Measurements from ENCODE around the gene STRBP.
"Not testable (repeated sequence)": the region's sequence is repeated elsewhere in the genome, so short reads cannot be mapped to it uniquely, and the experiment has no call there.

The STRBP gene

DNA sequence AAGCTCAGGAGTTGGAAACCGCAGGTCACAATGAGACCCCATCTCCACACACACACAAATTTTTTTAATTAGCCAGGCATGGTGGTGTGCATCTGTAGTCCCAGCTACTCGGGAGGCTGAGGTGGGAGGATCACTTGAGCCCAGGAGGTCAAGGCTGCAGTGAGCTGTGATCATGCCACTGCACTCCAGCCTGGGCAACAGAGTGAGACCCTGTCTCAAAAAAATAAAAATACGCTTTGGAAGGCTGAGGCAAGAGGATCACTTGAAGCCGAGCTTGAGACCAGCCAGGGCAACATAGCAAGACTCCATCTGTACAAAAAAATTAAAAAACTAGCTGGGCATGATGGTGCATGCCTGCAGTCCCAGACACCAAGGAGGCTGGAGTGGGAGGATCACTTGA, 19.2 kb downstream of the STRBP start:
- not testable (repeated sequence) for DNase-seq (ENCODE audit: low read depth)

DNA sequence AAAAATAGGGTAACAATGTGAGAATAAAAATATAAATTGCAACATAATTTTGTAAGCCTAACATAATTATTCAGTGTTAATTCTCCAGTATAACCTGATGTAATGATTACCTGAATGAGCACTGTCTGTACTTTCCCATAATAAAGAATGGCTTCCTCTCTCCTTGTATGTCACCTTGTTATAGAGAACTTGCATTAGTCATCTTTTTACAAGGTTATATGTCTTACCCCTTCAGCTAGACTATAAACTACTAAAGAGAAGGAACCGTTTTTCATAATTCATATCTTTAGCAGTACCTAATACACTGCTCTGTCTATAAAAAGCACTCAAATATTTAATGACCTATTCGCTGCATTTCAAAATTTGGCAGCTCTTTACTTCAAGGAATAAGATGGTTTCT, 19.8 kb downstream of the STRBP start:
- DNase-seq (ENCODE audit: low read depth) = no peak

GRCh38 chr9:123246534-123246933, 21.9 kb downstream of the STRBP start:
- no peak for DNase-seq (ENCODE audit: low read depth)

- DNase-seq (ENCODE audit: low read depth) = no peak
Measured at GRCh38 chr9:123239726-123240125, 28.7 kb downstream of the STRBP start.

DNA sequence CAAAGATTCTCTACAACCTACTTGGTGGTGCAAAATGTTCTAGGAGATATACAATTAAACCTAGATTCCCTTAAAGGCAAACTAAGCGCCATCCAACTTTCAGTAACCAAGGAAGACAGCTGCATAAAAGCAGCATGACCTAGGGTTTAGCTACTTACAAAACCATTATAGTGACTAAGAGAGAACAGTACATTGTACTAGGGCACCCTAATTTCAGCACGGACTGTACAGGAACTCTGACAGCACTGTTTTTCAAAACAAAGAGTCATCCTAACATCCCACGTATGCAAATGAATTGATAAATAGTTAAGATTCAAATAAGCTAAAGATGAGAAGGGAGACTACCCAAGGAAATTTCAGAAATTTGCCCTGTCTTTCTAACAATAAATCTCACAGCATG, 30.0 kb downstream of the STRBP start:
- no peak for DNase-seq (ENCODE audit: low read depth)

DNA sequence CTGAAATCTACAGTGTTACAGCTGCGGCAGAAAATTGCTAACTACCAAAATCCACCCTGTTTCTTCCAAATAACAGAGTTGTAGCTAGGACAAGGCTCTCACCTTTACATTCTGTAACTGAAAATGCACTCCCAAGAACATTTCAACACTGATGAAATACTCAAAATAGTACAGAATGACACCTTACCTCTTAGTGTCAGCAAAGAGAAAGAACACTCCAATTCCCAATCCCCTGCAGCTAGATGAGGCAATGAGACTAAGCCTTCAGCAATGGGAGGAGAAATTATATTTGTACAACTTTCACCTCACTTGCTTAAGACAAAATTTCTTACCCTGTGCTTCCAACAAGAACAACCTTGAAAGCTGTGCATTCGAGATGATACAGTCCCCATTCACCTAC, 31.2 kb downstream of the STRBP start:
- no peak for DNase-seq (ENCODE audit: low read depth)

DNA sequence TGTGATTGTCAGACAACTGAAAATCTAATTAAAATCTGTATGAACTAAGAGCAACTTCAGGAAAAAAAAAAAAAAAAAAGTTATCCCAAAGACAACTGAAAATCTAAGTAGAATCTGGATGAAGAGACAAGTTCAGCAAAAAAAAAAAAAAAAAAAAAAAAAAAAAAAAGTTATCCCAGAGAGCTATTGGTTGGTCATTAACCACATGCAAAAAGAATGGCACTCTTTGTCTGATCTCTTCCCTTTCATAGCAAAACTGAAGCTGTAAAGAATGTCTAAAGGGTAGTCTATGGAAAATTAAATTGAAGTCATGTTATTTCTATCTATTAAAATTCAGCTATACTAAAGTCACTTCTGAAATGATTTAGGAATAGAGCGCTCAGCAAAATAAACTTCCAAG, 32.9 kb downstream of the STRBP start:
- no peak for DNase-seq (ENCODE audit: low read depth)

- DNase-seq (ENCODE audit: low read depth) = no peak
Measured at GRCh38 chr9:123234853-123235252, 33.5 kb downstream of the STRBP start.

GRCh38 chr9:123232332-123232731, 36.1 kb downstream of the STRBP start:
- DNase-seq (ENCODE audit: low read depth) = no peak

DNA sequence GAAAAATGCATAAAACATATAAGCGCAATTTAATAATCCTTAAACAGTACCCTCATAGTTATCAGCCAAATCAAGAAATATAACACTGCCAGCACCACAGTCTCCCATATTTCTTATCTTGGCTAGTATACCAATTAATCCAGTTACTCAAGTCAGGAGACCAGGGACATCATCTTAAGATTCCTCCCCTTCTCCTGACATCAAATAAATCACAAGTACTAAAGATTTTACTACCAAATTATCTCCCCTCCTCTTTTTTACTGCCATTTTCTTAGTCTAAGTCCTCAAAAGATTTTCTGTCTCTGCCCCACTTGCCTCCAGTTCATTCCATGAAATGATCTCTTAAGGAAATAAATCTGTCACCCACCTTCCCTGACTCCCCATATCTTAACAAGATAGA, 37.0 kb downstream of the STRBP start:
- no peak for DNase-seq (ENCODE audit: low read depth)

GRCh38 chr9:123228967-123229366, 39.4 kb downstream of the STRBP start:
- no peak for DNase-seq (ENCODE audit: low read depth)

GRCh38 chr9:123225995-123226394, 42.4 kb downstream of the STRBP start:
- DNase-seq (ENCODE audit: low read depth) = no peak

- DNase-seq (ENCODE audit: low read depth) = peak; percentile 10
Measured at GRCh38 chr9:123225374-123225813, 43.0 kb downstream of the STRBP start.

DNA sequence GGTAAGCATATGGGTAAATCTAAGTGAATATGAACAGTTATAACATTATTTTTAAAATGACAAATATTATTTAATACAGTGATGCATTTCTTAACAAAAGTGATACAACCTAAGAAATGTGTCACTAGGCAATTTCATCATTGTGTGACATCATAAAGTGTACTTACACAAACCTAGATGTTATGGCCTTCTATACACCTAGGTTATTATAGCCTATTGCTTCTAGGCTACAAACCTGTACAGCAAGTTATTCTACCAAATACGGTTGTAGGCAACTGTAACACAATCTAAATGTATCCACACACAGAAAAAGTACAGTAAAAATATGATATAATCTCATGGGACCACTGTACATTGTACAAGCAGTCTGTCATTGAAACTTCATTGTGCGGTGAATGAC, 48.3 kb downstream of the STRBP start:
- no peak for DNase-seq (ENCODE audit: low read depth)

DNA sequence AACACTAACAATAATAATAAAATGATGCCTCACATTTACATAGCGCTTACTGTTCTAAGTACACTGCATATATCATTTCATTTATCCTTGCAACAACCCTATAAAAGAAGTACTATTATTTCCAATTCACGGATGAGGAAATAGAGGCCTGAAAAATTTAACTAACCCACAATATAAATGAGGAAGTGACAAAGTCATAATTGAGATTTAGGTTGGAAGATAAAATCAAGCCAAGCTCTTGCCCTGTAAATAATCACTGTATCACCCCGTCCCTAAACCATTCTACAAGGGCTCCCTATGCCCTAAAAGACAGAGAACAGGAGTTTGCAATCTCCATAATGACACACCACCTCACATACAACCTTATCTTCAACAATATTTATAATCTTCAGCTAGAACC, 49.6 kb downstream of the STRBP start:
- no peak for DNase-seq (ENCODE audit: low read depth)

- no peak for DNase-seq (ENCODE audit: low read depth)
Measured at GRCh38 chr9:123217128-123217654, 51.2 kb downstream of the STRBP start.

GRCh38 chr9:123216251-123216797, 52.1 kb downstream of the STRBP start:
- no peak for DNase-seq (ENCODE audit: low read depth)

GRCh38 chr9:123211081-123211480, 57.3 kb downstream of the STRBP start:
- no peak for DNase-seq (ENCODE audit: low read depth)

- DNase-seq (ENCODE audit: low read depth) = no peak
Measured at GRCh38 chr9:123208626-123209174, 59.7 kb downstream of the STRBP start.

GRCh38 chr9:123206065-123206464, 62.3 kb downstream of the STRBP start:
- no peak for DNase-seq (ENCODE audit: low read depth)

- DNase-seq (ENCODE audit: low read depth) = no peak
Measured at GRCh38 chr9:123201083-123201482, 67.3 kb downstream of the STRBP start.

GRCh38 chr9:123200469-123200868, 67.9 kb downstream of the STRBP start:
- DNase-seq (ENCODE audit: low read depth) = not testable (repeated sequence)

DNA sequence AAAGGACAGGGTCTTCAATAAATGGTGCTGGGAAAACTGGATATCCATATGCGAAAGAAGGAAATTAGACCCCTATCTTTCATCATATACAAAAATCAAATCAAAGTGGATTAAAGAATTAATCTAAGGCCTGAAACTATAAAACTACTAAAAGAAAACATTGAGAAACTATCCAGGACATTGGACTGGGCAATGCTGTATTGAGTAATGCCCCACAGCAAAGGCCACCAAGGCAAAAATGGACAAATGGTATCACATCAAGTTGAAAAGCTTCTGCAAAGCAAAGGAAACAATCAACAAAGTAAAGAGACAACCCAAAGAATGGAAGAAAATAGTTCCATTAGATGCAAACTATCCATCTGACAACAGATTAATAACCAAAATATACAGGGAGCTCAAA, 72.3 kb downstream of the STRBP start:
- no peak for DNase-seq (ENCODE audit: low read depth)

DNA sequence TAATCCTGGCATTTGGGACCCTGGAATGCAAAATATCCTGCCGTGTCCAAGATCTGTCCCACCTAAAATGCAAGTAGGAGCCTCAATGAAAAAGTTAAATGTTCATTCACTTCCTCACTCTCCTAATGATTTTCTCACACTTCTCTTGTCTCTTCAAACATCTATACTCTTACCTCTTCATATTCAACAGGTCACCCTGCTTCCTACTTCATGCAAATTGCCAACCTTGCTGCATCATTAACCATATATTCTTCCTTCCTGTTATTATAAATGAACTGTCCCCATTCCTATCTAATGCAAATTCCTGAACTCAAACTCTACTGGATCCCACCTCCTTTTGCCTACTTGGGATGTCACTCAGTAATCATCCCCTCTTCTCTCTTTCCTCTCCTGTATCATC, 74.4 kb downstream of the STRBP start:
- DNase-seq (ENCODE audit: low read depth) = no peak

Measured in stimulated activated CD8-positive, alpha-beta memory T cell treated with anti-CD3 and anti-CD28 coated beads, Interleukin-15, amount 100 ng/mL, for 1 hour (primary cell).